Omental fat pad (tissue), 4 donors: ENCODE results near the gene TES. TPM values are rescaled to one million over a fixed set of nuclear protein-coding genes. Genes with fewer than 3 reads are reported as not detected.

Source experiments
- ATAC-seq: fragments of 150-250 bp; one replicate; pipeline ENCODE4 v1.9.1; 2016; ENCODE audit warnings: mild to moderate bottlenecking, moderate library complexity; ENCODE audit not compliant: low FRiP score
- DNase-seq: peaks from one replicate; pipeline ENCODE4 v3.0.0-alpha.2; 2019; ENCODE audit warnings: low spot score
- CTCF ChIP-seq, 3 donors: fragments of 450-650 bp; IDR thresholded peaks; one replicate each; pipeline ENCODE4 v1.5.1; 2016 to 2017; ENCODE audit warnings: antibody characterized with exemption in 3 of 3, mild to moderate bottlenecking in 3 of 3, moderate library complexity in 2 of 3
- total RNA-seq, 4 donors: library from RNA; depleted of rRNA; stranded (reverse); fragments of >200 nt; gene quantifications; one replicate each; pipeline ENCODE4 v1.1.0, GENCODE V29; 2016

The TES gene
- total RNA-seq, 4 donors from 2014 or later = 22.0 to 58.6 (median 35.8) TPM

- ATAC-seq = no peak
- DNase-seq = no peak
Observed at GRCh38 chr7:116232920-116233319, 22.6 kb downstream of the TES start.

GRCh38 chr7:116234517-116235200 lies 24.3 kb downstream of the TES start:
- DNase-seq (no peak), ATAC-seq (no peak)
- TF ChIP-seq CTCF (IDR thresholded peaks at IDR 0.05) = no peak

More at GRCh38 chr7:116232920-116233319, 22.6 kb downstream of the TES start:
- TF ChIP-seq CTCF (IDR thresholded peaks at IDR 0.05) = no peak

- no peak for DNase-seq
- TF ChIP-seq CTCF (IDR thresholded peaks at IDR 0.05) = no peak
- ATAC-seq = no peak
Observed at GRCh38 chr7:116235380-116235779, 25.0 kb downstream of the TES start.

- DNase-seq (peak; percentile 62), ATAC-seq (peak; percentile 54)
- peak in 1 of 3 donors; percentile 4 for TF ChIP-seq CTCF (IDR thresholded peaks at IDR 0.05)
Observed at GRCh38 chr7:116236020-116236630, 25.8 kb downstream of the TES start.

GRCh38 chr7:116239020-116239419 lies 28.7 kb downstream of the TES start:
- no peak for TF ChIP-seq CTCF (IDR thresholded peaks at IDR 0.05)
- DNase-seq (no peak), ATAC-seq (no peak)

- ATAC-seq = no peak
- no peak for TF ChIP-seq CTCF (IDR thresholded peaks at IDR 0.05)
- DNase-seq = no peak
Observed at GRCh38 chr7:116239434-116239833, 29.1 kb downstream of the TES start.
